ENCODE measurements around the gene RAB24. TPM values are rescaled to one million over a fixed set of nuclear protein-coding genes. Genes with fewer than 3 reads are reported as not detected.

Gene RAB24
- total RNA-seq, 3 donors from 2014 or later (not counting 1 experiment from before 2014, with no cell fraction given) = 42.5 to 55.4 (median 49.5) TPM

DNA sequence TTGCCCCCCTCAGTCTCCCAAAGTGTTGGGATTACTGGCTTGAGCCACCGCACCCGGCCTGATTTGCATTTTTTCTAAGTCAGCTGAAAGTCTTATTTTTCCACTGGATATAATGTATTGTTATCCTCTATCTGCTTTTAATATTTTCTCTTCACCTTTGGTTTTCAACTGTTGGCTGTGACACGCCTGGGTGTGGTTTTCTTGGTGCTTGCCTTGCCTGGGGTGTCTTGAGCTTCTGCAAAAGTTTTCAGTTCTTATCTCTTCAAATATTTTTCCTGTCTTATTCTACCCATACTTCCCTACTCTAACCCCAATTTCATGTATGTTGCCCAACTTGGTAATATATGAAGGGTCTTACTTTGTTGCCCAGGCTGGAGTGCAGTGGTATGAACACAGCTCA lies 12.5 kb upstream of the RAB24 start:
- DNase-seq (no peak), ATAC-seq (no peak)
- Mint-ChIP-seq H3K9me3 (no peaks in the 10 kb centered on the region), H3K27me3 (ENCODE audit: low read depth in 2 of 2) (no peaks in the 10 kb centered on the region), H3K36me3 (no peaks in the 10 kb centered on the region), H3K4me3 (no peak overlapping the region), H3K27ac (no peak overlapping the region), H3K4me1 (peaks cover 16 to 25% of the 10 kb centered on the region in 2 donors)
- WGBS (ENCODE audit: insufficient coverage) = no CpG with 5 or more reads among the region's 3 CpGs
- Histone ChIP-seq H3K9me3 (ENCODE audit: control insufficient read depth, insufficient read depth, low read length) (no peaks in the 10 kb centered on the region), H3K27me3 (ENCODE audit: control insufficient read depth, insufficient read depth, low read length) (no peaks in the 10 kb centered on the region), H3K4me3 (ENCODE audit: low read length) (no peak overlapping the region), H3K36me3 (ENCODE audit: control insufficient read depth, insufficient read depth, low read length) (peaks cover 1% of the 10 kb centered on the region), H3K27ac (ENCODE audit: low read length) (no peak overlapping the region), H3K4me1 (ENCODE audit: control insufficient read depth, insufficient read depth, low read length) (peaks cover 40% of the 10 kb centered on the region)
- TF ChIP-seq, protein P1, sequence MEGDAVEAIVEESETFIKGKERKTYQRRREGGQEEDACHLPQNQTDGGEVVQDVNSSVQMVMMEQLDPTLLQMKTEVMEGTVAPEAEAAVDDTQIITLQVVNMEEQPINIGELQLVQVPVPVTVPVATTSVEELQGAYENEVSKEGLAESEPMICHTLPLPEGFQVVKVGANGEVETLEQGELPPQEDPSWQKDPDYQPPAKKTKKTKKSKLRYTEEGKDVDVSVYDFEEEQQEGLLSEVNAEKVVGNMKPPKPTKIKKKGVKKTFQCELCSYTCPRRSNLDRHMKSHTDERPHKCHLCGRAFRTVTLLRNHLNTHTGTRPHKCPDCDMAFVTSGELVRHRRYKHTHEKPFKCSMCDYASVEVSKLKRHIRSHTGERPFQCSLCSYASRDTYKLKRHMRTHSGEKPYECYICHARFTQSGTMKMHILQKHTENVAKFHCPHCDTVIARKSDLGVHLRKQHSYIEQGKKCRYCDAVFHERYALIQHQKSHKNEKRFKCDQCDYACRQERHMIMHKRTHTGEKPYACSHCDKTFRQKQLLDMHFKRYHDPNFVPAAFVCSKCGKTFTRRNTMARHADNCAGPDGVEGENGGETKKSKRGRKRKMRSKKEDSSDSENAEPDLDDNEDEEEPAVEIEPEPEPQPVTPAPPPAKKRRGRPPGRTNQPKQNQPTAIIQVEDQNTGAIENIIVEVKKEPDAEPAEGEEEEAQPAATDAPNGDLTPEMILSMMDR (IDR thresholded peaks at IDR 0.05) = no peak
- intact Hi-C loops (cut with micrococcal nuclease) = loop anchor here (5.0 kb wide), 1 partner anchor 136 kb away; no protein-coding TSS in a partner anchor

DNA sequence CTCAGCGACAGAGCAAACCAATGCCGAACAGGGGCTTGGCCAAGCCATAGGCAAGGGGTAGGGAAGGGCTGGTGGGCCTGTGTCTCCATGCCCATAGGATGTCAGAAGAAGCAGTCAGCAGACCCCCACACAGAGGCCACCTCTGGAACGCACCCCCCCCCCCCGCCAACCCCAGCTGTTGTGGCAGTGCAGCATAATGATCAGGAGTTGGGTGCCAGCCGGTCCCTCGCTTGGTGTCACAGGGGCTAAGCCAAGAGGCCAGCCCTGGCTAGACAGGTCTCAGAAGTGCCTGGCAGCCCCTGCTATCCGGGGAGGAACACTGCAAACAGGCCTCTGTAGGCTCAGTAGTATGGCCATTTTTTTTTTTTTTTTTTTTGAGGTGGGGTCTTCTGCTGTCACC lies 11.9 kb upstream of the RAB24 start:
- ATAC-seq (no peak), DNase-seq (no peak)
- H3K27ac Mint-ChIP-seq = no peak overlapping the region
- H3K9me3 Mint-ChIP-seq = no peaks in the 10 kb centered on the region
- Histone ChIP-seq H3K27me3 (ENCODE audit: control insufficient read depth, insufficient read depth, low read length) (no peaks in the 10 kb centered on the region), H3K9me3 (ENCODE audit: control insufficient read depth, insufficient read depth, low read length) (no peaks in the 10 kb centered on the region), H3K36me3 (ENCODE audit: control insufficient read depth, insufficient read depth, low read length) (no peaks in the 10 kb centered on the region), H3K4me1 (ENCODE audit: control insufficient read depth, insufficient read depth, low read length) (peaks cover 41% of the 10 kb centered on the region), H3K27ac (ENCODE audit: low read length) (no peak overlapping the region), H3K4me3 (ENCODE audit: low read length) (no peak overlapping the region)
- WGBS (ENCODE audit: insufficient coverage) = 96% methylated on average over 7 of the region's 7 CpGs
- no peaks in the 10 kb centered on the region for H3K27me3 Mint-ChIP-seq (ENCODE audit: low read depth in 2 of 2)
- H3K4me3 Mint-ChIP-seq = no peak overlapping the region
- H3K4me1 Mint-ChIP-seq = peaks cover 21 to 30% of the 10 kb centered on the region in 2 donors
- TF ChIP-seq, protein P1 (IDR thresholded peaks at IDR 0.05) = no peak
- no peaks in the 10 kb centered on the region for H3K36me3 Mint-ChIP-seq
- intact Hi-C loops (cut with micrococcal nuclease) = loop anchor here (5.0 kb wide), 1 partner anchor 137 kb away; no protein-coding TSS in a partner anchor

DNA sequence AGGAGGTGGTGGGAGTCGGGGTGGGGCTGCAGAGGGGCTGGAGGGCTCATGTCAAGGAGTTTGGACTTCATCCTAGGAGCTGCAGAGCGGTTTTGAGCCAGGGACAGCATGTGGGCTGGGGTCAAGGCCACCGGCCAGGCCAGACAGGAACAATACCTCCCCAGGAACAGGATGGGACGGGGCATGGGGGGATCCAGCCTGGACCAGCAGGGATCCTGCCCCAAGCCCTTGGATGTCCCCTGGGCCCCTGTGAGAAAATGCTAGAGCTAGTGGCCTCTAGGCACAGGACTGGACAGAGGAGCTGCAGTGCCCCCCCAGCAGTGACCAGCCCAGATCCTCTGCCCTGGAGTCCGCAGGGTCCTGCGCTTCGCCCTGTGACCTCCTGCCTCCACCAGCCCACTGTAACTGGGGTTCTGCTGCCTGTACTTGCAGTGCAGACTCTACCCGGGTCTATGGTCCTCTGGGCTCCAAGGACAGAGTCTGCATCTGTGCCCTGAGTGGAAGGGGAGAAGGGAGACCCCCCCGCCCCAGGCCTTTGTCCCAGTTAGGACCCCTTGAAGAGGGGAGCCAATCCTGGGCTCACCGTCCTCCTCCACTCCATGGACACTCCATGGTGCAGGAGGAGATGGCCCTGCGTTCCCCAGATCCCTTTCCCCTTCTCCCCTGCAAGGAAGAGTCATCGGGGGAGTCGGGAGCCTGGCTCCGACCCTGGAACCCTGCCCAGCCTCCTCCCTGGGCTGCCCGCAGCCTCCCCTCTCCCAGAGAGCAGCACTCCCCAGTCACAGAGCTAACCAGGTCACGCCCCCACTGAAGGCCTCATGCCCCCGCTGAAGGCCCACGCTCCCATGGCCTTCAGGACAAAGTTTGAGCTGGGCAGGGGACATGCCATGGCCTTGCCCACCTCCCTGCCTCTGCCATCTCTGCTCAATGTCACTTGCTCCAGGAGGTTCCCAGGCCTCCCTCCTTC lies 11.1 kb upstream of the RAB24 start:
- Histone ChIP-seq H3K36me3 (ENCODE audit: control insufficient read depth, insufficient read depth, low read length) (no peaks in the 10 kb centered on the region), H3K9me3 (ENCODE audit: control insufficient read depth, insufficient read depth, low read length) (no peaks in the 10 kb centered on the region), H3K4me1 (ENCODE audit: control insufficient read depth, insufficient read depth, low read length) (peaks cover 41% of the 10 kb centered on the region), H3K4me3 (ENCODE audit: low read length) (no peak overlapping the region), H3K27ac (ENCODE audit: low read length) (no peak overlapping the region), H3K27me3 (ENCODE audit: control insufficient read depth, insufficient read depth, low read length) (no peaks in the 10 kb centered on the region)
- TF ChIP-seq, protein P1 (IDR thresholded peaks at IDR 0.05) = no peak
- no peaks in the 10 kb centered on the region for H3K36me3 Mint-ChIP-seq
- H3K27ac Mint-ChIP-seq = no peak overlapping the region
- ATAC-seq (no peak), DNase-seq (no peak)
- no peaks in the 10 kb centered on the region for H3K9me3 Mint-ChIP-seq
- no peak overlapping the region for H3K4me3 Mint-ChIP-seq
- 95% methylated on average over 17 of the region's 18 CpGs for WGBS (ENCODE audit: insufficient coverage)
- peaks cover 26 to 35% of the 10 kb centered on the region in 2 donors for H3K4me1 Mint-ChIP-seq
- H3K27me3 Mint-ChIP-seq (ENCODE audit: low read depth in 2 of 2) = no peaks in the 10 kb centered on the region
- intact Hi-C loops (cut with micrococcal nuclease) = loop anchor here (5.0 kb wide), 2 partner anchors 43 to 138 kb away; partner anchors contain the start of gene RGS14

Data from natural killer cell (primary cell).